H9 (cell line): ENCODE results near the gene FAM32A. TPM values are rescaled to one million over a fixed set of nuclear protein-coding genes. Genes with fewer than 3 reads are reported as not detected.
A peak's percentile ranks its signal among the peaks of the same experiment; 100 is the strongest.

ENCODE experiments used
- DNase-seq: peaks from one replicate; pipeline ENCODE4 v3.0.0-alpha.2; 2017
- H2AFZ ChIP-seq: one replicate; pipeline ENCODE4 v1.6.1; 2013; ENCODE audit warnings: mild to moderate bottlenecking, low read length, control low read depth, moderate library complexity
- H2AK5ac ChIP-seq: 2 replicates; pipeline ENCODE4 v1.6.1; 2013; ENCODE audit warnings: low read length, control low read depth, mixed read lengths; ENCODE audit not compliant: insufficient read length
- H2BK120ac ChIP-seq: one replicate; pipeline ENCODE4 v1.6.1; 2013; ENCODE audit warnings: low read depth, mild to moderate bottlenecking, low read length, control low read depth, inconsistent platforms; ENCODE audit not compliant: poor library complexity, severe bottlenecking
- H2BK12ac ChIP-seq: 2 replicates; pipeline ENCODE4 v1.6.1; 2013; ENCODE audit warnings: low read length, control low read depth, mixed read lengths, low read depth; ENCODE audit not compliant: insufficient read length
- H2BK15ac ChIP-seq: 2 replicates; pipeline ENCODE4 v1.6.1; 2013; ENCODE audit warnings: low read depth, low read length, control low read depth
- H2BK20ac ChIP-seq: one replicate; pipeline ENCODE4 v1.6.1; 2013; ENCODE audit warnings: low read depth, mild to moderate bottlenecking, low read length, control low read depth, inconsistent platforms; ENCODE audit not compliant: poor library complexity, severe bottlenecking
- H2BK5ac ChIP-seq: 2 replicates; pipeline ENCODE4 v1.6.1; 2013; ENCODE audit warnings: low read length, control low read depth, mixed read lengths; ENCODE audit not compliant: insufficient read length
- H3K14ac ChIP-seq: 2 replicates; pipeline ENCODE4 v1.6.1; 2013; ENCODE audit warnings: low read length, control low read depth; ENCODE audit not compliant: insufficient read depth
- H3K18ac ChIP-seq: 2 replicates; pipeline ENCODE4 v1.6.1; 2013; ENCODE audit warnings: low read depth, mild to moderate bottlenecking, mixed read lengths, low read length, control low read depth; ENCODE audit not compliant: insufficient read length
- H3K23ac ChIP-seq: 2 replicates; pipeline ENCODE4 v1.6.1; 2013; ENCODE audit warnings: low read length, control low read depth, mixed read lengths, low read depth; ENCODE audit not compliant: insufficient read length
- H3K23me2 ChIP-seq: 2 replicates; pipeline ENCODE4 v1.6.1; 2013; ENCODE audit warnings: low read depth, mild to moderate bottlenecking, mixed read lengths, low read length, control low read depth; ENCODE audit not compliant: insufficient read length, poor library complexity, severe bottlenecking
- H3K27ac ChIP-seq: 2 replicates; pipeline ENCODE4 v1.5.1; 2013; ENCODE audit warnings: low read length, control low read depth, mixed read lengths, low read depth; ENCODE audit not compliant: insufficient read length
- H3K27me3 ChIP-seq: 2 replicates; pipeline ENCODE4 v1.6.1; 2013; ENCODE audit warnings: low read length, control low read depth, inconsistent platforms; ENCODE audit not compliant: insufficient read depth
- H3K4ac ChIP-seq: 2 replicates; pipeline ENCODE4 v1.6.1; 2013; ENCODE audit warnings: low read depth, mild to moderate bottlenecking, control low read depth, inconsistent platforms, low read length, moderate library complexity
- H3K4me1 ChIP-seq: 2 replicates; pipeline ENCODE4 v1.6.1; 2013; ENCODE audit warnings: low read length, control low read depth, inconsistent platforms; ENCODE audit not compliant: insufficient read depth
- H3K4me2 ChIP-seq: 2 replicates; pipeline ENCODE4 v1.6.1; 2013; ENCODE audit warnings: low read length, control low read depth, mixed read lengths; ENCODE audit not compliant: insufficient read length, insufficient read depth
- H3K56ac ChIP-seq: 2 replicates; pipeline ENCODE4 v1.6.1; 2013; ENCODE audit warnings: low read depth, mild to moderate bottlenecking, mixed read lengths, low read length, control low read depth; ENCODE audit not compliant: insufficient read length
- H3K79me1 ChIP-seq: 2 replicates; pipeline ENCODE4 v1.6.1; 2013; ENCODE audit warnings: low read depth, mild to moderate bottlenecking, moderate library complexity, low read length, control low read depth, inconsistent platforms; ENCODE audit not compliant: insufficient read depth, poor library complexity, severe bottlenecking
- H3K79me2 ChIP-seq: 2 replicates; pipeline ENCODE4 v1.6.1; 2013; ENCODE audit warnings: low read length, control low read depth, inconsistent platforms; ENCODE audit not compliant: insufficient read depth
- H3K9ac ChIP-seq: 2 replicates; pipeline ENCODE4 v1.6.1; 2013; ENCODE audit warnings: low read length, control low read depth, mixed read lengths; ENCODE audit not compliant: insufficient read length; ENCODE audit errors: extremely low read depth
- H3K9me3 ChIP-seq: one replicate; pipeline ENCODE4 v1.6.1; 2013; ENCODE audit warnings: low read depth, low read length, inconsistent platforms; ENCODE audit not compliant: control insufficient read depth
- H3T11ph ChIP-seq: one replicate; pipeline ENCODE4 v1.6.1; 2013; ENCODE audit warnings: mild to moderate bottlenecking, low read length, control low read depth, inconsistent platforms
- H4K20me1 ChIP-seq: one replicate; pipeline ENCODE4 v1.6.1; 2013; ENCODE audit not compliant: control insufficient read depth, insufficient read length, insufficient read depth
- H4K5ac ChIP-seq: 2 replicates; pipeline ENCODE4 v1.6.1; 2013; ENCODE audit warnings: low read depth, mild to moderate bottlenecking, mixed read lengths, low read length, control low read depth; ENCODE audit not compliant: insufficient read length
- H4K8ac ChIP-seq: replicated peaks from 2 replicates; pipeline ENCODE4 v1.6.1; 2013; ENCODE audit warnings: low read length, control low read depth, mixed read lengths, low read depth; ENCODE audit not compliant: insufficient read length
- H4K91ac ChIP-seq: 2 replicates; pipeline ENCODE4 v1.6.1; 2013; ENCODE audit warnings: low read depth, mild to moderate bottlenecking, moderate library complexity, mixed read lengths, low read length, control low read depth; ENCODE audit not compliant: insufficient read length
- H3K27ac Mint-ChIP-seq, 3 experiments: 2 replicates in 2 of 3; 3 replicates in 1 of 3; pipeline ENCODE4 v1.8.0; 2020 to 2021; ENCODE audit warnings: mixed read lengths in 3 of 3, mild to moderate bottlenecking in 1 of 3, moderate library complexity in 1 of 3
- H3K27me3 Mint-ChIP-seq: 2 replicates; pipeline ENCODE4 v1.8.0; 2021; ENCODE audit warnings: low read depth, mild to moderate bottlenecking, moderate library complexity, mixed read lengths
- H3K36me3 Mint-ChIP-seq, 3 experiments: 2 replicates in 2 of 3; 3 replicates in 1 of 3; pipeline ENCODE4 v1.8.0; 2020 to 2021; ENCODE audit warnings: low read depth in 3 of 3, mixed read lengths in 3 of 3; ENCODE audit not compliant: insufficient read depth in 1 of 3
- H3K4me1 Mint-ChIP-seq, 2 experiments: 2 replicates each; pipeline ENCODE4 v1.8.0; 2020; ENCODE audit warnings: mixed read lengths in 2 of 2
- H3K4me3 Mint-ChIP-seq, 2 experiments: 2 replicates in 1 of 2; 3 replicates in 1 of 2; pipeline ENCODE4 v1.8.0; 2020 to 2021; ENCODE audit warnings: mild to moderate bottlenecking in 2 of 2, mixed read lengths in 2 of 2, moderate library complexity in 1 of 2
- H3K9me3 Mint-ChIP-seq, 2 experiments: 2 replicates in 1 of 2; 3 replicates in 1 of 2; pipeline ENCODE4 v1.8.0; 2020; ENCODE audit warnings: mild to moderate bottlenecking in 2 of 2, mixed read lengths in 2 of 2, moderate library complexity in 1 of 2
- CTCF ChIP-seq: fragments of 200-600 bp; sonication (generic); conservative IDR thresholded peaks from 3 replicates; pipeline ENCODE4 v1.8.0; 2021; ENCODE audit warnings: antibody characterized with exemption, mild to moderate bottlenecking
- WGBS: extraction: QIAGEN DNeasy Blood & Tissue Kit; methylation state at CpG from one replicate; pipeline ENCODE4 v1.1.7; 2013; ENCODE audit warnings: missing lambda C conversion rate, low lambda C conversion rate, mixed read lengths; ENCODE audit not compliant: insufficient read length; ENCODE audit errors: extremely low coverage; 5-methylcytosine and 5-hydroxymethylcytosine counted together
- long read RNA-seq: library from polyadenylated mRNA; unstranded; transcript quantifications from one replicate; pipeline ENCODE4 v2.0.0, GENCODE V29; 2020
- total RNA-seq: library from RNA; stranded (reverse); gene quantifications from 2 replicates; pipeline ENCODE4 v1.2.1, GENCODE V29; 2021

FAM32A gene
- 90.4 and 91.9 TPM in 2 replicates for total RNA-seq
- long read RNA-seq, transcript FAM32A-204 (3 exons, 798 nt) = minor isoform, 53 of 1,015 reads
- long read RNA-seq, transcript FAM32A-201 (4 exons, 1,455 nt) = major isoform, 888 of 1,015 reads
- long read RNA-seq, transcript FAM32A-205 (3 exons, 1,168 nt) = minor isoform, 54 of 1,015 reads
- long read RNA-seq, partial matches to known transcripts = 10 of 1,015 reads
- long read RNA-seq, other reads (novel, unspliced or antisense) = 10 of 1,015 reads

DNA sequence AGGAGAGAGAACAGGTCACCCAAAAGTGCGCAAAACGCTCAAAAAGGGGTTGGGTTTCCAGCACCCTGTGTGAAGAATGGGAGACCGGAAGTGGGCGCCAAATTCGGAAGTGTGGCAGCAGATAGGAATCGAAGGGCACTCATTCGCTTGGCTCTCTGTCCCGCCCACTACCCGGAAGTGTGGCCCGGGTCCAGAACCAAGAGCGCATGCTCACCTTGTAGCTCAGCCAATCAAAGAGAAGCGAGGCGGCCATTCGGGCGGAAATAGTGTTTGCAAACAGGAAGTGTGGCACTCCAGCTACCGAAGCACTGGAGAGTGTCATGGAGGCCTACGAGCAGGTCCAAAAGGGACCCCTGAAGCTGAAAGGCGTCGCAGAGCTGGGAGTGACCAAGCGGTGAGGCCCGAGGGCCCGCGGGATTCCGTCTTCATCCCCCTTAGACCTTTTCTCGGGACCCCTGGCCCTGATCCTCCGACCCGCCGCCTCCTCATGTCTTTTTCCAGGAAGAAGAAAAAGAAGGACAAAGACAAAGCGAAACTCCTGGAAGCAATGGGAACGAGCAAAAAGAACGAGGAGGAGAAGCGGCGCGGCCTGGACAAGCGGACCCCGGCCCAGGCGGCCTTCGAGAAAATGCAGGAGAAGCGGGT, at the start of gene FAM32A:
FAM32A (plus strand) TSS at position 288 of the 645 bp plus-strand sequence; CDS start at position 321, 33 bp downstream.
- H3K18ac ChIP-seq = peak within 1 kb of the TSS; percentile 68
- H4K91ac ChIP-seq = no peak within 1 kb of the TSS
- Mint-ChIP-seq H3K27me3 (peaks cover 8% of the 10 kb centered on the region), H3K4me3 (peak within 1 kb of the TSS; percentile 91 to 98), H3K27ac (peak within 1 kb of the TSS; percentile 88 to 98 (median 97)), H3K36me3 (peaks cover 20 to 34% (median 33%) of the 10 kb centered on the region in 3 experiments), H3K4me1 (peaks cover 4 to 6% of the 10 kb centered on the region in 2 experiments; a peak in 3 of 4 replicates), H3K9me3 (no peaks in the 10 kb centered on the region; a peak in 1 of 5 replicates)
- 0 out of 3 replicates have a peak, but pooled peaks have one; percentile 15 for TF ChIP-seq CTCF
- H2BK20ac ChIP-seq = no peak within 1 kb of the TSS
- no peak within 1 kb of the TSS for H3K23ac ChIP-seq
- no peak within 1 kb of the TSS for H2BK15ac ChIP-seq
- no peak within 1 kb of the TSS for H2AK5ac ChIP-seq
- no peak within 1 kb of the TSS for H3K56ac ChIP-seq
- no peaks in the 10 kb centered on the region for H3K23me2 ChIP-seq
- H2BK12ac ChIP-seq = no peak within 1 kb of the TSS
- H3K4me1 ChIP-seq = no peaks in the 10 kb centered on the region
- no peaks in the 10 kb centered on the region for H3K27me3 ChIP-seq
- no peaks in the 10 kb centered on the region for H4K20me1 ChIP-seq
- H3T11ph ChIP-seq = no peak within 1 kb of the TSS
- DNase-seq = peak; percentile 99
- H3K79me2 ChIP-seq = peaks cover 4% of the 10 kb centered on the region; the same call in 1 of the 2 replicates
- H4K8ac ChIP-seq = peak within 1 kb of the TSS; percentile 35
- H3K4me2 ChIP-seq = peak within 1 kb of the TSS; percentile 48
- H3K79me1 ChIP-seq = no peaks in the 10 kb centered on the region
- H3K4ac ChIP-seq = no peak within 1 kb of the TSS
- no peak within 1 kb of the TSS for H2BK5ac ChIP-seq
- H2AFZ ChIP-seq = no peak within 1 kb of the TSS
- peak within 1 kb of the TSS; percentile 82 for H3K9ac ChIP-seq
- no peak within 1 kb of the TSS for H3K27ac ChIP-seq
- H3K14ac ChIP-seq = peak within 1 kb of the TSS; percentile 92
- no peak within 1 kb of the TSS for H2BK120ac ChIP-seq
- WGBS = no CpG with 5 or more reads among the region's 39 CpGs
- no peak within 1 kb of the TSS for H4K5ac ChIP-seq
- no peaks in the 10 kb centered on the region for H3K9me3 ChIP-seq
